Cardiac fibroblast (primary cell): ENCODE measurements around the gene ATP9A.

ENCODE experiments used
- DNase-seq, 2 donors: peaks; one replicate each; pipeline versions ENCODE4 v3.0.0 to v3.0.0-alpha.2; 2010; ENCODE audit warnings: low read depth in 2 of 2
- H3K4me3 ChIP-seq, 2 donors: replicated peaks in 1 of 2; 1 replicate in 1 of 2; 2 replicates in 1 of 2; pipeline ENCODE4 v1.5.1; 2011; ENCODE audit warnings: low read depth in 2 of 2, low read length in 2 of 2, mild to moderate bottlenecking in 2 of 2, moderate library complexity in 1 of 2
- CTCF ChIP-seq: IDR thresholded peaks from one replicate; pipeline ENCODE4 v1.5.1; 2011; ENCODE audit warnings: low read depth, mild to moderate bottlenecking, low read length, inconsistent platforms

ATP9A gene

GRCh38 chr20:51698252-51698651 is 69.9 kb downstream of the ATP9A start:
- no peak for DNase-seq
- no peak for TF ChIP-seq CTCF
- H3K4me3 ChIP-seq: no peak overlapping the region

- DNase-seq: peak; percentile 35 to 39
- no peak overlapping the region for H3K4me3 ChIP-seq
- no peak for TF ChIP-seq CTCF
Observed at GRCh38 chr20:51697096-51697826, 70.9 kb downstream of the ATP9A start.

- no peak for TF ChIP-seq CTCF
- DNase-seq: peak; percentile 20 to 49
- H3K4me3 ChIP-seq: no peak overlapping the region
Observed at GRCh38 chr20:51696304-51697071, 71.7 kb downstream of the ATP9A start.

GRCh38 chr20:51695574-51696303 is 72.5 kb downstream of the ATP9A start:
- TF ChIP-seq CTCF: no peak
- no peak overlapping the region for H3K4me3 ChIP-seq
- peak; percentile 52 to 76 for DNase-seq

- H3K4me3 ChIP-seq: no peak overlapping the region
- no peak for TF ChIP-seq CTCF
- no peak for DNase-seq
Observed at GRCh38 chr20:51692806-51693400, 75.3 kb downstream of the ATP9A start.

GRCh38 chr20:51691703-51692102 is 76.5 kb downstream of the ATP9A start:
- no peak overlapping the region for H3K4me3 ChIP-seq
- TF ChIP-seq CTCF: no peak
- DNase-seq: no peak
